Endothelial cell of umbilical vein (primary cell): ENCODE results near the gene ZBTB34.

Experiments
- CTCF ChIP-seq, 2 donors: IDR thresholded peaks; 1 replicate in 1 of 2; 2 replicates in 1 of 2; pipeline ENCODE4 v1.5.1; 2011; ENCODE audit warnings: low read length in 2 of 2, mild to moderate bottlenecking in 2 of 2, moderate library complexity in 2 of 2, control low read depth in 1 of 2, inconsistent platforms in 1 of 2, low read depth in 1 of 2; ENCODE audit not compliant: insufficient read depth in 1 of 2; ENCODE audit errors: extremely low read depth in 1 of 2
- EZH2 ChIP-seq: IDR thresholded peaks from 2 replicates; pipeline ENCODE4 v1.6.1; 2012; ENCODE audit warnings: borderline replicate concordance, low read depth, mild to moderate bottlenecking, moderate library complexity, low read length, inconsistent platforms; ENCODE audit not compliant: severe bottlenecking
- FOS ChIP-seq: IDR thresholded peaks from 2 replicates; pipeline ENCODE4 v1.6.1; 2011; ENCODE audit warnings: mild to moderate bottlenecking, low read length, moderate library complexity, borderline replicate concordance; ENCODE audit not compliant: insufficient read depth
- JUN ChIP-seq: IDR thresholded peaks from 2 replicates; pipeline ENCODE4 v1.6.1; 2011; ENCODE audit warnings: borderline replicate concordance, low read depth; ENCODE audit not compliant: insufficient read length, insufficient read depth
- POLR2A ChIP-seq: IDR thresholded peaks from 2 replicates; pipeline ENCODE4 v1.6.1; 2012; ENCODE audit warnings: low read depth, mild to moderate bottlenecking, control low read depth, low read length
- POLR2AphosphoS5 ChIP-seq: IDR thresholded peaks from 2 replicates; pipeline ENCODE4 v1.6.1; 2012; ENCODE audit warnings: low read depth, mild to moderate bottlenecking, control low read depth, low read length, moderate library complexity; ENCODE audit not compliant: insufficient read depth

DNA sequence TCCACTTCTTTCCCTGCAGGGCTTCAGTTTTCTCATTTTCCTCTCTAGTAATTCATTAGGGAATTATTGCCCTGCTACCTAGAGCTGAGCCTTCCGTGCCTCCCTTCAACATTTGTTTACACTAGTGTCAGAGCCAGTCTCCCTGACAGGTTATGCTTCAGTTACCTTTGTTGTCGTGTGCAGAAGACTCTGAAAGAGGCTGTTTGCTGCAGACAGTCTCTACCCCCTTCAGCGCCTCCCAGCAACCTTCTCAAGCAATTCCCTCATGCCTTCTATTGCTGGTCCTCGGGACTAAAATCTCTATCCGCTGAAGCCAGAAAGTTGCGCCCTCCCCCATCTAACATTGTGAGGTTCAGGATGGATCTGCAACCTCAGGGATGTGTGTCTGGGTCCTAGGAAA is 67.0 kb downstream of the ZBTB34 start:
- TF ChIP-seq POLR2AphosphoS5 = no peak
- no peak for TF ChIP-seq CTCF (IDR thresholded peaks at IDR 0.05; ENCODE audit: extremely low read depth in 1 of 2, insufficient read depth in 1 of 2, low read depth in 1 of 2, low read length in 2 of 2)
- no peak for TF ChIP-seq EZH2
- no peak for TF ChIP-seq POLR2A
- no peak for TF ChIP-seq JUN
- TF ChIP-seq FOS = no peak
